Adrenal gland (tissue), 5 donors: ENCODE measurements around the gene ADAMTS4.

Source experiments
- POLR2A ChIP-seq, 2 donors: fragments of 450-650 bp; IDR thresholded peaks; one replicate each; pipeline ENCODE4 v1.6.1; 2017; ENCODE audit warnings: antibody characterized with exemption in 2 of 2, mild to moderate bottlenecking in 2 of 2, moderate library complexity in 1 of 2
- TF ChIP-seq, protein P1 (sequence below), 6 experiments: fragments of 450-650 bp in 4 of 6; fragments of 200-600 bp in 2 of 6; sonication (generic) in 1 of 6; IDR thresholded peaks; 1 replicate in 5 of 6; 2 replicates in 1 of 6; pipeline versions ENCODE4 v1.5.1 to v1.8.0; 2016 to 2021; ENCODE audit warnings: antibody characterized with exemption in 6 of 6, mild to moderate bottlenecking in 2 of 6, moderate library complexity in 1 of 6
- donor health status: DM: no; HTN: no; CAD: no.

DNA sequence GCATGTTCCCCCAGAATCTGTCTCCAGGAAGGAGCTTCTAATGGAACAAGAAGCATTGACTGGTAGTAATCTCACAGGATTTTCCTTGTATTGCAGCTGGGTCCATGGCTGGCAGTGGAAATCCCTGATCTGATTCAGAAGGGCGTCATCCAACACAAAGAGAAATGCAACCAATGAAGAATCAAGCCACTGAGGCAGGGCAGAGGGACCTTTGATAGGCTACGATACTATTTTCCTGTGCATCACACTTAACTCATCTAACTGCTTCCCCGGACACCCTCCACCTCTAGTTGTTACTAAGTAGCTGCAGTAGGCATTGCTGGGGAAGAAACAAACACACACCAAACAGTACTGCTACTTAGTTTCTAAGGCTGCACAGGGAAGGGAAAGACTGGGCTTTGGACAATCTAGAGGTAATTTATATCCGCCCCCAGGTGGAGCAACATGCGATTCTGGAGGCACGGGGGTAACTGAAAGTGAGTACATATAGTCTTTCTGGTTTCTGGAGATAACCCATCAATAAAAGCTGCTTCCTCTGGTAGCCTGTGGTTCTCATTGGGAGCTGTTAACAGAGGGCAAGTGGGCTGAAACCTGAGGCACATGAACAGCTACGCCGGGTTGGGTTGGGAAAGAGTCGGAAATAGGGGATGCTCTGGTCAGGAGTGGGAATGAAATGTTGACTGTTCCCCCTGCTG lies 40.4 kb downstream of the ADAMTS4 start:
- TF ChIP-seq, protein P1, sequence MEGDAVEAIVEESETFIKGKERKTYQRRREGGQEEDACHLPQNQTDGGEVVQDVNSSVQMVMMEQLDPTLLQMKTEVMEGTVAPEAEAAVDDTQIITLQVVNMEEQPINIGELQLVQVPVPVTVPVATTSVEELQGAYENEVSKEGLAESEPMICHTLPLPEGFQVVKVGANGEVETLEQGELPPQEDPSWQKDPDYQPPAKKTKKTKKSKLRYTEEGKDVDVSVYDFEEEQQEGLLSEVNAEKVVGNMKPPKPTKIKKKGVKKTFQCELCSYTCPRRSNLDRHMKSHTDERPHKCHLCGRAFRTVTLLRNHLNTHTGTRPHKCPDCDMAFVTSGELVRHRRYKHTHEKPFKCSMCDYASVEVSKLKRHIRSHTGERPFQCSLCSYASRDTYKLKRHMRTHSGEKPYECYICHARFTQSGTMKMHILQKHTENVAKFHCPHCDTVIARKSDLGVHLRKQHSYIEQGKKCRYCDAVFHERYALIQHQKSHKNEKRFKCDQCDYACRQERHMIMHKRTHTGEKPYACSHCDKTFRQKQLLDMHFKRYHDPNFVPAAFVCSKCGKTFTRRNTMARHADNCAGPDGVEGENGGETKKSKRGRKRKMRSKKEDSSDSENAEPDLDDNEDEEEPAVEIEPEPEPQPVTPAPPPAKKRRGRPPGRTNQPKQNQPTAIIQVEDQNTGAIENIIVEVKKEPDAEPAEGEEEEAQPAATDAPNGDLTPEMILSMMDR (IDR thresholded peaks at IDR 0.05): no peak
- TF ChIP-seq POLR2A (IDR thresholded peaks at IDR 0.05): no peak
